Naive thymus-derived CD4-positive, alpha-beta T cell (primary cell): Measurements from ENCODE around the gene RPL27A. TPM values are rescaled to one million over a fixed set of nuclear protein-coding genes. Genes with fewer than 3 reads are reported as not detected.
A peak's percentile ranks its signal among the peaks of the same experiment; 100 is the strongest.

ENCODE experiments used
- ATAC-seq: fragments of 150-1000 bp; cut with Tn5 transposase; 2 replicates; pipeline ENCODE4 v1.10.0; 2021; ENCODE audit warnings: mild to moderate bottlenecking, moderate library complexity
- CTCF ChIA-PET: fragments of 350-600 bp; sonication (Branson Sonifier 250); formaldehyde crosslinking; loops from one replicate; lab custom pipeline; 2021; ENCODE audit warnings: antibody characterized with exemption; lab: Charles Lee
- POLR2A ChIA-PET: fragments of 350-600 bp; sonication (Branson Sonifier 250); formaldehyde crosslinking; loops from one replicate; lab custom pipeline; 2021; ENCODE audit warnings: antibody characterized with exemption, inconsistent platforms; lab: Charles Lee
- DNase-seq, 9 donors: peaks; one replicate each; pipeline versions ENCODE4 v3.0.0 to v3.0.0-alpha.2; 2020 to 2022; ENCODE audit warnings: mixed read lengths in 1 of 9
- H3K27ac ChIP-seq: one replicate; pipeline ENCODE4 v1.7.0; 2013; ENCODE audit warnings: mild to moderate bottlenecking, low read depth, low read length, moderate library complexity
- H3K27me3 ChIP-seq, 2 donors: one replicate each; pipeline ENCODE4 v1.7.0; 2013; ENCODE audit warnings: low read length in 2 of 2, mild to moderate bottlenecking in 2 of 2, moderate library complexity in 2 of 2; ENCODE audit not compliant: control insufficient read depth in 2 of 2, insufficient read depth in 2 of 2
- H3K36me3 ChIP-seq, 3 experiments: 1 replicate in 2 of 3; 2 replicates in 1 of 3; pipeline ENCODE4 v1.7.0; 2013; ENCODE audit warnings: low read length in 3 of 3, mild to moderate bottlenecking in 3 of 3, moderate library complexity in 1 of 3; ENCODE audit not compliant: insufficient read depth in 3 of 3, control insufficient read depth in 2 of 3
- H3K4me1 ChIP-seq, 2 donors: one replicate each; pipeline ENCODE4 v1.7.0; 2013; ENCODE audit warnings: low read length in 2 of 2, mild to moderate bottlenecking in 2 of 2, moderate library complexity in 1 of 2; ENCODE audit not compliant: control insufficient read depth in 2 of 2, insufficient read depth in 2 of 2
- H3K4me3 ChIP-seq: 2 replicates; pipeline ENCODE4 v1.7.0; 2013; ENCODE audit warnings: mild to moderate bottlenecking, low read length
- H3K9me3 ChIP-seq, 3 experiments: 1 replicate in 2 of 3; 2 replicates in 1 of 3; pipeline ENCODE4 v1.7.0; 2013; ENCODE audit warnings: low read length in 3 of 3; ENCODE audit not compliant: control insufficient read depth in 2 of 3
- H3K27ac Mint-ChIP-seq, 9 donors: one replicate each; pipeline ENCODE4 v1.8.0; 2020 to 2022; ENCODE audit warnings: mixed read lengths in 9 of 9, mild to moderate bottlenecking in 8 of 9, moderate library complexity in 5 of 9, inconsistent platforms in 2 of 9
- H3K27me3 Mint-ChIP-seq, 5 donors: one replicate each; pipeline ENCODE4 v1.8.0; 2021 to 2022; ENCODE audit warnings: mixed read lengths in 5 of 5, mild to moderate bottlenecking in 1 of 5
- H3K36me3 Mint-ChIP-seq, 5 donors: one replicate each; pipeline ENCODE4 v1.8.0; 2020 to 2022; ENCODE audit warnings: mixed read lengths in 5 of 5, mild to moderate bottlenecking in 3 of 5, inconsistent platforms in 1 of 5
- H3K4me1 Mint-ChIP-seq, 7 donors: one replicate each; pipeline ENCODE4 v1.8.0; 2020 to 2022; ENCODE audit warnings: mixed read lengths in 7 of 7, mild to moderate bottlenecking in 3 of 7, inconsistent platforms in 1 of 7
- H3K4me3 Mint-ChIP-seq, 10 donors: one replicate each; pipeline ENCODE4 v1.8.0; 2020 to 2022; ENCODE audit warnings: mild to moderate bottlenecking in 10 of 10, mixed read lengths in 10 of 10, moderate library complexity in 6 of 10, inconsistent platforms in 2 of 10
- H3K9me3 Mint-ChIP-seq, 11 donors: one replicate each; pipeline ENCODE4 v1.8.0; 2020 to 2022; ENCODE audit warnings: mixed read lengths in 11 of 11, mild to moderate bottlenecking in 4 of 11, inconsistent platforms in 1 of 11, moderate library complexity in 1 of 11
- intact Hi-C, 2 donors: fragments of 100-400 bp; cut with micrococcal nuclease; formaldehyde crosslinking; loops; one replicate each; pipeline ENCODE4 v1.15.1; 2023
- polyA plus RNA-seq, 2 donors: library from polyadenylated mRNA; unstranded; fragments of 300-500 nt; fragmentation: Illumina TruSeq; gene quantifications; one replicate each; pipeline ENCODE4 v1.2.3, GENCODE V29; 2021
- total RNA-seq, 6 experiments: library from RNA in 5 of 6; stranded (reverse) in 5 of 6; gene quantifications; 1 replicate in 5 of 6; 2 replicates in 1 of 6; pipeline ENCODE4 v1.2.3 and lab custom pipeline; 2021 to 2026

The RPL27A gene
- total and polyA plus RNA-seq, 7 experiments from 2014 or later, result 758 to 4,835 (median 1,675) TPM

- Mint-ChIP-seq H3K4me3 (no peak overlapping the region), H3K9me3 (no peaks in the 10 kb centered on the region), H3K27ac (no peak overlapping the region), H3K4me1 (no peaks in the 10 kb centered on the region), H3K36me3 (no peaks in the 10 kb centered on the region), H3K27me3 (peaks cover 0 to 6% (median 0%) of the 10 kb centered on the region in 5 donors)
- intact Hi-C loops, result no loop called here
- H3K36me3 ChIP-seq, result no peaks in the 10 kb centered on the region
- ATAC-seq (no peak), DNase-seq (no peak)
- H3K27me3 ChIP-seq, result peaks cover 0 to 4% of the 10 kb centered on the region in 2 donors
- no peak overlapping the region for H3K4me3 ChIP-seq
- POLR2A ChIA-PET, result no interaction called here
- no peaks in the 10 kb centered on the region for H3K4me1 ChIP-seq
- no peak overlapping the region for H3K27ac ChIP-seq
- H3K9me3 ChIP-seq, result no peaks in the 10 kb centered on the region
- CTCF ChIA-PET, result no interaction called here
Observed at GRCh38 chr11:8731647-8732323, 49.2 kb downstream of the RPL27A start.

DNA sequence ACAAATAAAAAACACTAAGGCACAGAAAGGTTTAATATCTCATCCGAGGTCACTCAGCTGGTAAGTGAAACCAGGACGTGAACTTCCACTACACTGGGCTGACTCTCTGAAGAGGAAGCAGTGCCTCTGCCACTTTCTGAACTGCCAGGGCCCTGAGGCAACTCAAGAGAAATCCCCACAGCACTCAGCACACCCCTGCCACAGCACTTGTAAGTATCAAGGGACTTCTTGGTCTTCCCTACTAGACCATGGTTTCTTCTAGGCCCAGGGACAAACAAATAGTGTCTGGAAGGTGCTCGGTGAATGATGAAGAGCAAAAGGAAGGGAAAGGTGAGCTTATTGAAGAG, 49.7 kb downstream of the RPL27A start:
- H3K27me3 Mint-ChIP-seq, result peaks cover 0 to 2% (median 0%) of the 10 kb centered on the region in 5 donors
- Histone ChIP-seq H3K4me1 (no peaks in the 10 kb centered on the region), H3K27me3 (peaks cover 0 to 4% of the 10 kb centered on the region in 2 donors), H3K36me3 (no peaks in the 10 kb centered on the region), H3K9me3 (no peaks in the 10 kb centered on the region), H3K4me3 (no peak overlapping the region), H3K27ac (no peak overlapping the region)
- ChIA-PET POLR2A (no interaction called here), CTCF (no interaction called here)
- intact Hi-C loops, result no loop called here
- H3K4me3 Mint-ChIP-seq, result no peak overlapping the region
- DNase-seq, result no peak
- H3K36me3 Mint-ChIP-seq, result no peaks in the 10 kb centered on the region
- no peaks in the 10 kb centered on the region for H3K4me1 Mint-ChIP-seq
- peak; percentile 65 for ATAC-seq
- no peak overlapping the region for H3K27ac Mint-ChIP-seq
- no peaks in the 10 kb centered on the region for H3K9me3 Mint-ChIP-seq

- DNase-seq (no peak), ATAC-seq (no peak)
- ChIA-PET POLR2A (no interaction called here), CTCF (no interaction called here)
- Mint-ChIP-seq H3K4me1 (no peaks in the 10 kb centered on the region), H3K27ac (no peak overlapping the region), H3K36me3 (no peaks in the 10 kb centered on the region), H3K27me3 (peaks cover 0 to 2% (median 0%) of the 10 kb centered on the region in 5 donors), H3K4me3 (no peak overlapping the region), H3K9me3 (no peaks in the 10 kb centered on the region)
- Histone ChIP-seq H3K36me3 (no peaks in the 10 kb centered on the region), H3K9me3 (no peaks in the 10 kb centered on the region), H3K27ac (no peak overlapping the region), H3K27me3 (peaks cover 0 to 4% of the 10 kb centered on the region in 2 donors), H3K4me1 (no peaks in the 10 kb centered on the region), H3K4me3 (no peak overlapping the region)
- intact Hi-C loops, result no loop called here
Observed at GRCh38 chr11:8732748-8733241, 50.2 kb downstream of the RPL27A start.

DNA sequence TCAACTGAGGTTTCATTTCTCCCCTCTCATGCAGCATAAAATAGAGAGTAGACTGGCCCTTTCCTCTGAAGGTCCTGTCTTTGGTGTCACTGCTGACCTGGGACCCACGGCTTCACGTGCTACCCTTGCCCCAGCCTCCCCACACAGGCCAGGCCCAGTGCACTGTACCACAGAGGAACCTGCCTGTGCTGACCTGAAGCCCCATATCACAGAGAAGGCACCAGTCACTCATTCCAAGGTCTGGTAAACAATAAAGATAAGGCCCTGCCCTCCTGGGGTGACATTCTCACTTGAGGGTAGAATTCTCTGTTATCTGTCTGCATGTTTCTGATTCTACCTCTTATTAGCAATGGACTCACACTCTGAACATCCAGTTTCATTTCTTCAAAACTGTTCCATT, 51.3 kb downstream of the RPL27A start:
- Mint-ChIP-seq H3K9me3 (no peaks in the 10 kb centered on the region), H3K4me3 (no peak overlapping the region), H3K27me3 (no peaks in the 10 kb centered on the region), H3K36me3 (no peaks in the 10 kb centered on the region), H3K27ac (no peak overlapping the region), H3K4me1 (no peaks in the 10 kb centered on the region)
- H3K27ac ChIP-seq, result no peak overlapping the region
- ATAC-seq (no peak), DNase-seq (no peak)
- no peaks in the 10 kb centered on the region for H3K9me3 ChIP-seq
- no peaks in the 10 kb centered on the region for H3K36me3 ChIP-seq
- intact Hi-C loops, result no loop called here
- ChIA-PET POLR2A (interaction anchor here (0.7 kb wide), 1 partner anchor 173 kb away, joined by 3 read pairs; no protein-coding TSS in a partner anchor), CTCF (no interaction called here)
- H3K4me3 ChIP-seq, result no peak overlapping the region
- H3K27me3 ChIP-seq, result peaks cover 0 to 4% of the 10 kb centered on the region in 2 donors
- no peaks in the 10 kb centered on the region for H3K4me1 ChIP-seq

GRCh38 chr11:8735094-8735493, 52.5 kb downstream of the RPL27A start:
- no peak overlapping the region for H3K4me3 ChIP-seq
- Mint-ChIP-seq H3K4me1 (no peaks in the 10 kb centered on the region), H3K9me3 (no peaks in the 10 kb centered on the region), H3K27ac (no peak overlapping the region), H3K27me3 (no peaks in the 10 kb centered on the region), H3K4me3 (no peak overlapping the region), H3K36me3 (no peaks in the 10 kb centered on the region)
- ChIA-PET CTCF (no interaction called here), POLR2A (no interaction called here)
- no peak overlapping the region for H3K27ac ChIP-seq
- H3K36me3 ChIP-seq, result no peaks in the 10 kb centered on the region
- intact Hi-C loops, result no loop called here
- peaks cover 0 to 4% of the 10 kb centered on the region in 2 donors for H3K27me3 ChIP-seq
- ATAC-seq, result no peak
- no peak for DNase-seq
- no peaks in the 10 kb centered on the region for H3K9me3 ChIP-seq
- H3K4me1 ChIP-seq, result no peaks in the 10 kb centered on the region

GRCh38 chr11:8739309-8739793, 56.8 kb downstream of the RPL27A start:
- Histone ChIP-seq H3K27me3 (peaks cover 0 to 4% of the 10 kb centered on the region in 2 donors), H3K4me1 (no peaks in the 10 kb centered on the region), H3K36me3 (no peaks in the 10 kb centered on the region), H3K4me3 (no peak overlapping the region), H3K9me3 (no peaks in the 10 kb centered on the region), H3K27ac (no peak overlapping the region)
- ATAC-seq, result no peak
- Mint-ChIP-seq H3K4me1 (no peaks in the 10 kb centered on the region), H3K27me3 (peaks cover 0 to 2% (median 0%) of the 10 kb centered on the region in 5 donors), H3K4me3 (no peak overlapping the region), H3K36me3 (no peaks in the 10 kb centered on the region), H3K9me3 (no peaks in the 10 kb centered on the region), H3K27ac (no peak overlapping the region)
- CTCF ChIA-PET, result no interaction called here
- intact Hi-C loops, result no loop called here
- POLR2A ChIA-PET, result no interaction called here
- DNase-seq, result no peak
